H9 (cell line): Measurements from ENCODE around the gene DAPK2. TPM values are rescaled to one million over a fixed set of nuclear protein-coding genes. Genes with fewer than 3 reads are reported as not detected.

Source experiments
- DNase-seq: peaks from one replicate; pipeline ENCODE4 v3.0.0-alpha.2; 2017
- H2AFZ ChIP-seq: one replicate; pipeline ENCODE4 v1.6.1; 2013; ENCODE audit warnings: mild to moderate bottlenecking, low read length, control low read depth, moderate library complexity
- H2AK5ac ChIP-seq: 2 replicates; pipeline ENCODE4 v1.6.1; 2013; ENCODE audit warnings: low read length, control low read depth, mixed read lengths; ENCODE audit not compliant: insufficient read length
- H2BK120ac ChIP-seq: one replicate; pipeline ENCODE4 v1.6.1; 2013; ENCODE audit warnings: low read depth, mild to moderate bottlenecking, low read length, control low read depth, inconsistent platforms; ENCODE audit not compliant: poor library complexity, severe bottlenecking
- H2BK12ac ChIP-seq: 2 replicates; pipeline ENCODE4 v1.6.1; 2013; ENCODE audit warnings: low read length, control low read depth, mixed read lengths, low read depth; ENCODE audit not compliant: insufficient read length
- H2BK15ac ChIP-seq: 2 replicates; pipeline ENCODE4 v1.6.1; 2013; ENCODE audit warnings: low read depth, low read length, control low read depth
- H2BK20ac ChIP-seq: one replicate; pipeline ENCODE4 v1.6.1; 2013; ENCODE audit warnings: low read depth, mild to moderate bottlenecking, low read length, control low read depth, inconsistent platforms; ENCODE audit not compliant: poor library complexity, severe bottlenecking
- H2BK5ac ChIP-seq: 2 replicates; pipeline ENCODE4 v1.6.1; 2013; ENCODE audit warnings: low read length, control low read depth, mixed read lengths; ENCODE audit not compliant: insufficient read length
- H3K14ac ChIP-seq: 2 replicates; pipeline ENCODE4 v1.6.1; 2013; ENCODE audit warnings: low read length, control low read depth; ENCODE audit not compliant: insufficient read depth
- H3K18ac ChIP-seq: 2 replicates; pipeline ENCODE4 v1.6.1; 2013; ENCODE audit warnings: low read depth, mild to moderate bottlenecking, mixed read lengths, low read length, control low read depth; ENCODE audit not compliant: insufficient read length
- H3K23ac ChIP-seq: 2 replicates; pipeline ENCODE4 v1.6.1; 2013; ENCODE audit warnings: low read length, control low read depth, mixed read lengths, low read depth; ENCODE audit not compliant: insufficient read length
- H3K23me2 ChIP-seq: 2 replicates; pipeline ENCODE4 v1.6.1; 2013; ENCODE audit warnings: low read depth, mild to moderate bottlenecking, mixed read lengths, low read length, control low read depth; ENCODE audit not compliant: insufficient read length, poor library complexity, severe bottlenecking
- H3K27ac ChIP-seq: 2 replicates; pipeline ENCODE4 v1.5.1; 2013; ENCODE audit warnings: low read length, control low read depth, mixed read lengths, low read depth; ENCODE audit not compliant: insufficient read length
- H3K27me3 ChIP-seq: 2 replicates; pipeline ENCODE4 v1.6.1; 2013; ENCODE audit warnings: low read length, control low read depth, inconsistent platforms; ENCODE audit not compliant: insufficient read depth
- H3K4ac ChIP-seq: 2 replicates; pipeline ENCODE4 v1.6.1; 2013; ENCODE audit warnings: low read depth, mild to moderate bottlenecking, control low read depth, inconsistent platforms, low read length, moderate library complexity
- H3K4me1 ChIP-seq: 2 replicates; pipeline ENCODE4 v1.6.1; 2013; ENCODE audit warnings: low read length, control low read depth, inconsistent platforms; ENCODE audit not compliant: insufficient read depth
- H3K4me2 ChIP-seq: 2 replicates; pipeline ENCODE4 v1.6.1; 2013; ENCODE audit warnings: low read length, control low read depth, mixed read lengths; ENCODE audit not compliant: insufficient read length, insufficient read depth
- H3K56ac ChIP-seq: 2 replicates; pipeline ENCODE4 v1.6.1; 2013; ENCODE audit warnings: low read depth, mild to moderate bottlenecking, mixed read lengths, low read length, control low read depth; ENCODE audit not compliant: insufficient read length
- H3K79me1 ChIP-seq: 2 replicates; pipeline ENCODE4 v1.6.1; 2013; ENCODE audit warnings: low read depth, mild to moderate bottlenecking, moderate library complexity, low read length, control low read depth, inconsistent platforms; ENCODE audit not compliant: insufficient read depth, poor library complexity, severe bottlenecking
- H3K79me2 ChIP-seq: 2 replicates; pipeline ENCODE4 v1.6.1; 2013; ENCODE audit warnings: low read length, control low read depth, inconsistent platforms; ENCODE audit not compliant: insufficient read depth
- H3K9ac ChIP-seq: 2 replicates; pipeline ENCODE4 v1.6.1; 2013; ENCODE audit warnings: low read length, control low read depth, mixed read lengths; ENCODE audit not compliant: insufficient read length; ENCODE audit errors: extremely low read depth
- H3K9me3 ChIP-seq: one replicate; pipeline ENCODE4 v1.6.1; 2013; ENCODE audit warnings: low read depth, low read length, inconsistent platforms; ENCODE audit not compliant: control insufficient read depth
- H3T11ph ChIP-seq: one replicate; pipeline ENCODE4 v1.6.1; 2013; ENCODE audit warnings: mild to moderate bottlenecking, low read length, control low read depth, inconsistent platforms
- H4K20me1 ChIP-seq: one replicate; pipeline ENCODE4 v1.6.1; 2013; ENCODE audit not compliant: control insufficient read depth, insufficient read length, insufficient read depth
- H4K5ac ChIP-seq: 2 replicates; pipeline ENCODE4 v1.6.1; 2013; ENCODE audit warnings: low read depth, mild to moderate bottlenecking, mixed read lengths, low read length, control low read depth; ENCODE audit not compliant: insufficient read length
- H4K8ac ChIP-seq: replicated peaks from 2 replicates; pipeline ENCODE4 v1.6.1; 2013; ENCODE audit warnings: low read length, control low read depth, mixed read lengths, low read depth; ENCODE audit not compliant: insufficient read length
- H4K91ac ChIP-seq: 2 replicates; pipeline ENCODE4 v1.6.1; 2013; ENCODE audit warnings: low read depth, mild to moderate bottlenecking, moderate library complexity, mixed read lengths, low read length, control low read depth; ENCODE audit not compliant: insufficient read length
- H3K27ac Mint-ChIP-seq, 3 experiments: 2 replicates in 2 of 3; 3 replicates in 1 of 3; pipeline ENCODE4 v1.8.0; 2020 to 2021; ENCODE audit warnings: mixed read lengths in 3 of 3, mild to moderate bottlenecking in 1 of 3, moderate library complexity in 1 of 3
- H3K27me3 Mint-ChIP-seq: 2 replicates; pipeline ENCODE4 v1.8.0; 2021; ENCODE audit warnings: low read depth, mild to moderate bottlenecking, moderate library complexity, mixed read lengths
- H3K36me3 Mint-ChIP-seq, 3 experiments: 2 replicates in 2 of 3; 3 replicates in 1 of 3; pipeline ENCODE4 v1.8.0; 2020 to 2021; ENCODE audit warnings: low read depth in 3 of 3, mixed read lengths in 3 of 3; ENCODE audit not compliant: insufficient read depth in 1 of 3
- H3K4me1 Mint-ChIP-seq, 2 experiments: 2 replicates each; pipeline ENCODE4 v1.8.0; 2020; ENCODE audit warnings: mixed read lengths in 2 of 2
- H3K4me3 Mint-ChIP-seq, 2 experiments: 2 replicates in 1 of 2; 3 replicates in 1 of 2; pipeline ENCODE4 v1.8.0; 2020 to 2021; ENCODE audit warnings: mild to moderate bottlenecking in 2 of 2, mixed read lengths in 2 of 2, moderate library complexity in 1 of 2
- H3K9me3 Mint-ChIP-seq, 2 experiments: 2 replicates in 1 of 2; 3 replicates in 1 of 2; pipeline ENCODE4 v1.8.0; 2020; ENCODE audit warnings: mild to moderate bottlenecking in 2 of 2, mixed read lengths in 2 of 2, moderate library complexity in 1 of 2
- WGBS: extraction: QIAGEN DNeasy Blood & Tissue Kit; methylation state at CpG from one replicate; pipeline ENCODE4 v1.1.7; 2013; ENCODE audit warnings: missing lambda C conversion rate, low lambda C conversion rate, mixed read lengths; ENCODE audit not compliant: insufficient read length; ENCODE audit errors: extremely low coverage; 5-methylcytosine and 5-hydroxymethylcytosine counted together
- total RNA-seq: library from RNA; stranded (reverse); gene quantifications from 2 replicates; pipeline ENCODE4 v1.2.1, GENCODE V29; 2021
- TF ChIP-seq, protein P1 (sequence below): fragments of 200-600 bp; sonication (generic); conservative IDR thresholded peaks from 3 replicates; pipeline ENCODE4 v1.8.0; 2021; ENCODE audit warnings: antibody characterized with exemption, mild to moderate bottlenecking

DAPK2 gene
- total RNA-seq, 1 experiment from 2014 or later = 3.5 TPM

DNA sequence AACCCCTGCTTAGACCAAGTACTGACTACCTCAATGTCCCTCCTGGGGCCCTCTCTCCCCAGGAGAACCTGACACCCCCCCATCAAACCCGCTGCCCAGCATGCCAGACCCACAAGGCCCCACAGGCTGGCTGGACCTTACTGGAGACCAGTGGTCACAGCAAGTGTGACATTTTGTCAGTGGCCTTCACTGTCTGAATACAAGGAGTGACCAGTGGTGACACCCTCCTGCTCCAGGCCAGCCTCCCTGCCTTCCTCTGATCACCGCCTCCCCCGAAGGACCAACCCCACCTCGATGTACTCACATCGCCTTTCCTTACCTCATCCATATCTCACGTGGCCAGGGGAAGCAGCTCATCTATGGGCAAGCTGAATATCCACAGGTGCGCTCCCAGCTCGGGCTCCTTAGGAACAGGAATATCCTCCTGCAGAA lies 150.5 kb downstream of the DAPK2 start:
- DNase-seq = no peak
- Histone ChIP-seq H2AFZ (no peak overlapping the region), H4K20me1 (no peaks in the 10 kb centered on the region), H3K56ac (no peak overlapping the region), H3K9me3 (no peaks in the 10 kb centered on the region), H2BK12ac (no peak overlapping the region), H2BK120ac (no peak overlapping the region), H3K23me2 (no peaks in the 10 kb centered on the region), H3K4me1 (no peaks in the 10 kb centered on the region), H2BK15ac (no peak overlapping the region), H4K91ac (no peak overlapping the region), H4K5ac (no peak overlapping the region), H2BK20ac (no peak overlapping the region), H3K27me3 (no peaks in the 10 kb centered on the region), H2AK5ac (no peak overlapping the region), H3K79me1 (no peaks in the 10 kb centered on the region), H4K8ac (no peak overlapping the region), H3K9ac (no peak overlapping the region), H3K14ac (no peak overlapping the region), H3K4ac (no peak overlapping the region), H3K79me2 (no peaks in the 10 kb centered on the region), H3K18ac (no peak overlapping the region), H3T11ph (no peak overlapping the region), H3K23ac (no peak overlapping the region), H3K27ac (no peak overlapping the region), H2BK5ac (no peak overlapping the region), H3K4me2 (no peak overlapping the region)
- Mint-ChIP-seq H3K4me3 (no peak overlapping the region), H3K4me1 (peaks cover 16 to 25% of the 10 kb centered on the region in 2 experiments), H3K36me3 (no peaks in the 10 kb centered on the region; a peak in 1 of 7 replicates), H3K9me3 (peaks cover 0 to 2% of the 10 kb centered on the region in 2 experiments; a peak in 2 of 5 replicates), H3K27me3 (no peaks in the 10 kb centered on the region; the same call in 1 of the 2 replicates), H3K27ac (0 out of 7 replicates have a peak overlapping the region, but pooled peaks of 1 of the 3 experiments have one; percentile 37)
- WGBS = no CpG with 5 or more reads among the region's 8 CpGs
- TF ChIP-seq, protein P1, sequence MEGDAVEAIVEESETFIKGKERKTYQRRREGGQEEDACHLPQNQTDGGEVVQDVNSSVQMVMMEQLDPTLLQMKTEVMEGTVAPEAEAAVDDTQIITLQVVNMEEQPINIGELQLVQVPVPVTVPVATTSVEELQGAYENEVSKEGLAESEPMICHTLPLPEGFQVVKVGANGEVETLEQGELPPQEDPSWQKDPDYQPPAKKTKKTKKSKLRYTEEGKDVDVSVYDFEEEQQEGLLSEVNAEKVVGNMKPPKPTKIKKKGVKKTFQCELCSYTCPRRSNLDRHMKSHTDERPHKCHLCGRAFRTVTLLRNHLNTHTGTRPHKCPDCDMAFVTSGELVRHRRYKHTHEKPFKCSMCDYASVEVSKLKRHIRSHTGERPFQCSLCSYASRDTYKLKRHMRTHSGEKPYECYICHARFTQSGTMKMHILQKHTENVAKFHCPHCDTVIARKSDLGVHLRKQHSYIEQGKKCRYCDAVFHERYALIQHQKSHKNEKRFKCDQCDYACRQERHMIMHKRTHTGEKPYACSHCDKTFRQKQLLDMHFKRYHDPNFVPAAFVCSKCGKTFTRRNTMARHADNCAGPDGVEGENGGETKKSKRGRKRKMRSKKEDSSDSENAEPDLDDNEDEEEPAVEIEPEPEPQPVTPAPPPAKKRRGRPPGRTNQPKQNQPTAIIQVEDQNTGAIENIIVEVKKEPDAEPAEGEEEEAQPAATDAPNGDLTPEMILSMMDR = no peak
